22Rv1 (cell line): Measurements from ENCODE around the gene SNAP25.

Experiments
- H3K27ac ChIP-seq: fragments of 450-650 bp; 2 replicates; pipeline ENCODE4 v1.5.1; 2017
- CTCF ChIP-seq: fragments of 450-650 bp; IDR thresholded peaks from 2 replicates; pipeline ENCODE4 v1.5.1; 2017; ENCODE audit warnings: mild to moderate bottlenecking
- ZFX ChIP-seq: fragments of 450-650 bp; IDR thresholded peaks from 2 replicates; pipeline ENCODE4 v1.6.1; 2017; ENCODE audit warnings: antibody characterized with exemption, borderline replicate concordance

SNAP25 gene

GRCh38 chr20:10330071-10330470 lies 111.4 kb downstream of the SNAP25 start:
- TF ChIP-seq CTCF, result no peak
- TF ChIP-seq ZFX, result no peak
- no peak overlapping the region for H3K27ac ChIP-seq

DNA sequence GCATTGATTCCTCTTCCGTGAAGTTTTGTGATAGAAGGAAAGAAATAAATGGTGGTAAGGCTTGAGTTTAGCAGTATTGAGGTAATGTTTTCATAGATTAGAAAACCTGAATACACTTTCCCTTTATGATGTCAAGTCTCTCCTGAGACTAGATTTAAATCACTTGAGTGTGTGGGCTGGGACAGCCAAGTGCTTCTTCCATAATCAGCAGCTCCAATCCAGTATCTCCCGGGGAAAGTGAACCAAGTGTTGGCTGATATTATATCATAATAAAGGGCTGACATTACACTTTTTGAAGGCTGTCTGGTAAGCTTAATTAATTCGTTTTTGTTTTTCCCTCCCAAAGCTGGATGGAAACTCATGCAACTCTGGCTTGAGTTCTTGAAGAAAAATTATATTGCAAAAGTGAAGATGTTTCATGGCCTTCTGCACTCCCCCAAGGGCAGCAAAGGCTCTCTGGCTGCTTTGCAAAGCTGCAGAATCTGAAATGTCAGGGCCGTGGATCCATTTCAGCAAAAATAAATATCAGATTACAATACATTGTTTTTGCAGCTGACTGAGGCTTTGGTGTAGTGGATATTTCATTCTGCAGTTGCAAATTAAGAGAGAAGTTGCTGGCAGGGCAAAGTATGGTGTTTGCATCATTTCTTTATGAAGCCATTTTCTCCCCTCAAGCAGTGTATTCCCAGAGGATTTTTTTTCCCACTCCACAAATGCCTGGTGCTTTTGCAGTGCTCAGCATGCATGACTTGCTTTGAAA lies 114.2 kb downstream of the SNAP25 start:
- no peak overlapping the region for H3K27ac ChIP-seq
- TF ChIP-seq ZFX (no peak), CTCF (no peak)

DNA sequence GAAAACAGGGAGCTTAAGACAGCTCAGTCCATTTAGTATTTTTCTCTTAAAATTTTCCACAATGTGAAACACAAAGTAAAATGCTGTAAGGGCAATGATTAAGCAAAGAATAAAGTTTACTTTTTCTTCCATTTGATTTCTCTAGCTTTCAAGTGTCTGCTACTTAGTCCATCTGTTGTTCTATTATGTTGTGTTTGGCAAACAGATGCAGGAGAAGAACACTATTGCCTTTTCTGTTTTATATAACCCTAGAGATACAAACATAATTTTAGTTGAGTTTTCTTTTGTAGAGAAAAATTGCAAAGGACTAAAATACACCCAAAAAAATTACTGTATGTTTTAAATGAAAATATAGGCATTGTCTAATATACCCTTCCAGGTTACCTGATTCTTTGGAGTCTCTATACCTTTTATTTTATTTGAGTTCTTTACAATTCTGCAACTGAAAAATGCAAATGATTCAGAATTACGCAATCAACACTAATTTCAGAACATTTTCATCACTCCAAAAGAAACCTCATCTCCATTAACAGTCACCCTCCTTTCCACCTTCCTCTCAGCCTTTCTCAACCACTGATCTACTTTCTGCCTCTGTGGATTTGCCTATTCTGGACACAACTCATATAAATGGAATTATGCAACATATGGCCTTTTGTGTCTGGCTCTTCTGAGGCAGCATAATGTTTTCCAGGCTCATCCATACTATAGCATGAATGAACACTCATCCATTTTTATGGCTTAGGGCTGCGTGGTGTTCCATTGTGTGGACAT lies 118.5 kb downstream of the SNAP25 start:
- no peak overlapping the region for H3K27ac ChIP-seq
- TF ChIP-seq ZFX (no peak), CTCF (no peak)

DNA sequence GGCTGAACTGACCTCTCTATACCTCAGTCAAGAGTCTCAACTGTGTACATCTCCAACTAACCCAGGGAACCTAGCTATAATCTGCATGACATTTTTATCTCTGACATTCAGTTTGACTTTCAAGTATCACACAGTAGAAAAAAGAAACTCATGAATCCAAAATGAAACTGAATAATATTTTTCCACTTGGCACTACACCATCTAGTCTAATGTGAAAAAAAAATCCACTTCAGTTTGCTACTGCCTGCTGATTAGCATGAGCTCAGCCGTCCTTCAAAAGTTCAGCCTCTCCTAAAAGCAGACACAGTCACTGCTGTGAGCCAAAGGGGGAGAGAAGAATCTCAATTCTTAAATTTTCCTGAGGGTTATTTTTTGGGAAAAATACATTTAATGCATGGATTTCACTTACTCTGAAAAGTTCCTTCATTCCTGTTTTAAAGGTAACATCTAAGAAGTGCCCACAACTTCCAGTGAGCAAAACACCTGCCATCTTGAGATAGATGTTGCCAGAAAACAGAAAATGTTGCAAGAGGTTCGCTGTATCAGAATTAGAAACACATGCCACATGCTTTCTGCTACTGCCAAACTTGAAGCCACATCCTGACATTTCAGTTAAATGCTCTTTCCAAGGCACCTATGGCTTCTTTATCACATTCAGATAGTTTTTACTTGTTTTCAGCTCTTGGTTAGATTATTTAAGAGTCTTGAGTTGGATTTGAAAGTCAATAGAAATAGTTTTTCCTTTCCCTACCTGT lies 120.0 kb downstream of the SNAP25 start:
- H3K27ac ChIP-seq, result no peak overlapping the region
- TF ChIP-seq CTCF, result no peak
- TF ChIP-seq ZFX, result no peak

GRCh38 chr20:10339609-10340008 lies 121.0 kb downstream of the SNAP25 start:
- H3K27ac ChIP-seq, result no peak overlapping the region
- TF ChIP-seq ZFX (no peak), CTCF (no peak)

GRCh38 chr20:10342152-10342551 lies 123.5 kb downstream of the SNAP25 start:
- H3K27ac ChIP-seq, result no peak overlapping the region
- TF ChIP-seq CTCF (no peak), ZFX (no peak)
